IPS DF 6.9 (cell line): ENCODE data around the gene CXCR2.

ENCODE experiments used
- DNase-seq: peaks from one replicate; pipeline ENCODE4 v3.0.0-alpha.2; 2013; ENCODE audit warnings: low read depth, low spot score
- H3K27ac ChIP-seq: one replicate; pipeline ENCODE4 v1.5.1; 2013; ENCODE audit warnings: low read length, control low read depth
- H3K27me3 ChIP-seq: 2 replicates; pipeline ENCODE4 v1.6.1; 2013; ENCODE audit warnings: mild to moderate bottlenecking, low read length; ENCODE audit not compliant: control insufficient read depth, insufficient read depth
- H3K36me3 ChIP-seq: 2 replicates; pipeline ENCODE4 v1.6.1; 2013; ENCODE audit warnings: low read length; ENCODE audit not compliant: control insufficient read depth, insufficient read depth
- H3K4me1 ChIP-seq: 2 replicates; pipeline ENCODE4 v1.6.1; 2013; ENCODE audit warnings: low read length; ENCODE audit not compliant: control insufficient read depth, insufficient read depth
- H3K4me3 ChIP-seq: 2 replicates; pipeline ENCODE4 v1.5.1; 2013; ENCODE audit warnings: mild to moderate bottlenecking, low read length
- H3K9me3 ChIP-seq: 2 replicates; pipeline ENCODE4 v1.6.1; 2013; ENCODE audit warnings: low read length, inconsistent platforms; ENCODE audit not compliant: control insufficient read depth, insufficient read depth
- WGBS: extraction: QIAGEN DNeasy Blood & Tissue Kit; methylation state at CpG from one replicate; pipeline ENCODE4 v1.1.7; 2013; ENCODE audit warnings: mixed read lengths, missing lambda C conversion rate; ENCODE audit not compliant: insufficient read length, insufficient coverage; 5-methylcytosine and 5-hydroxymethylcytosine counted together

Gene CXCR2

DNA sequence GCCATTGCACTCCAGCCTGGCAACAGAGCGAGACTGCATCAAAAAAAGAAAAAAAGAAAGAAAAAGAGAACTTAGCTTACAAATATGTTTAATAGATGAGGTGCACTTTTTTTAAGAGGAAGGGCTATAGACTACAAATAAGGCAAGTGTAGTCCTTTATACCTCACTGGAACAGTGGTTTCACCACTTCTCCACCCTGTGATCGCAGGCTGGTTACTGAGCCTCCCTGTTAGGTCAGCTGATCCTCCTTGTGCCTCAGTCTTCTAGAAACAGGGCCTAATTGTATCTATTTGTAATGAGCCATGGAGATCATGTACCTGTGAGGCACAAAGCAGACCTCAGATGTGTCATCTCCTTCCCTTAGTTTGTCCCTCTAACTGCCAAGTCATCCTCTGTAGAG lies 4.5 kb downstream of the CXCR2 start:
- no CpG with 5 or more reads among the region's 2 CpGs for WGBS
- DNase-seq, result no peak

DNA sequence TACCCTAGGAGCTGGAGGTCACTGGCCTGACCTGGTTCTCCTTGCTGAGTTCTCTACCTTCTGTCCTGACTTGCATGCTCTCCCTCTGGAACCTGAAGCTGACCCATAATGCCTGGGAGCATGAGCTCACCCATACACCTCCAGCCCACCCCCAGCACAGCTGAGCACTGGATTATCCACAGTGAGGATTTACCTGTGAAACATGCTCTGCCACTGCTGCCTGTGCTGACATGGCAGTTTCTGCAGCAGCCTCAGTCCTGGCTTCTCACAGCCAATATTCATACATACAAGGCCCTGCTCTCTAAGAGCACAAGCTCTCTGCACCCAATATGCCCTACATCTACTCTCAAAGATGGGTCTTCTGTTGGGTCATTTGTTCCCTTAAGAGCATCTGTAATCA lies 5.0 kb downstream of the CXCR2 start:
- no peak for DNase-seq
- H3K4me1 ChIP-seq, result no peaks in the 10 kb centered on the region
- no peak overlapping the region for H3K4me3 ChIP-seq

More for the DNA sequence above, 4.5 kb downstream of the CXCR2 start:
- H3K4me3 ChIP-seq, result no peak overlapping the region
- no peaks in the 10 kb centered on the region for H3K36me3 ChIP-seq
- no peaks in the 10 kb centered on the region for H3K9me3 ChIP-seq
- no peak overlapping the region for H3K27ac ChIP-seq
- H3K4me1 ChIP-seq, result no peaks in the 10 kb centered on the region
- H3K27me3 ChIP-seq, result no peaks in the 10 kb centered on the region

DNA sequence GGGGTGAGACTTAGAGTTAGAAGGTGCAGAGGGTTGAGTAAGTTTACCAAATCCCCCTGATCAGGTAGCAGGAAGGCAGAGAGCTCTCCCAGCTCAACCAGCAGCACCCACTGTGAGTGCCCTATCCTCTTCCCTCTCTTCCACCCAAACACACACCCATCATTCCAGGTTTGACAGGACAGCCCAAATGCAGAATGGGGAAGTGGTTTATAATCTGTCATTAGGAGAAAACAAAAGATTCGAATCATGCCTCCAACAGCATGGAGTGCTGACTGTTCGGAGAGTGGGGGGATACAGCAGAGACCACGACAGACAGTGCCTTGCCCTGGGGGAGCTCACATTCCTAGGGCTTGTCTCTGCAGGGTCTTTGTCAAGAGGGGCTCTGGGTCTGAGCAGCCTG lies 11.7 kb downstream of the CXCR2 start:
- no peaks in the 10 kb centered on the region for H3K27me3 ChIP-seq
- no peaks in the 10 kb centered on the region for H3K9me3 ChIP-seq
- no peaks in the 10 kb centered on the region for H3K36me3 ChIP-seq
- no peak overlapping the region for H3K4me3 ChIP-seq
- DNase-seq, result no peak
- no CpG with 5 or more reads among the region's 3 CpGs for WGBS
- no peak overlapping the region for H3K27ac ChIP-seq
- H3K4me1 ChIP-seq, result no peaks in the 10 kb centered on the region

More for the DNA sequence above, 5.0 kb downstream of the CXCR2 start:
- H3K27ac ChIP-seq, result no peak overlapping the region
- H3K36me3 ChIP-seq, result no peaks in the 10 kb centered on the region
- no peaks in the 10 kb centered on the region for H3K27me3 ChIP-seq
- no peaks in the 10 kb centered on the region for H3K9me3 ChIP-seq

DNA sequence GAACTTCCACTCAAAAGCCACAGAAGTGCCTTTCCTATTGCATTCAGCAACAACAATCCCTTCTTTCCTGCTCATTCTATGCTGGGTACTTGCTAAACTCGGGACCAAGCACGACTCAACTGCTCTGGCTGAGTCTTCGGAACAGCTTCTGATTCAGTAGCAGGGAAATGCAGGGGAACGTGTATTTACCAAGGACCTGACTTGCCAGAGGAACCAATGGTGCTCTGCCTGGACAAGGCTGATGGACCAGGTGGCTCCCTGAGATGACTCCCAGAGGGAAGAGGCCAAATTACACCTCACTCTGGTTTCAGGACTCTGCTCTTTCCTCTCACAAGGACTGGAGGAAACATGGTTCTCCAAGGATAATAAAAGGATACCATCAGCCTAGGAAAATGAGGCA lies 12.2 kb downstream of the CXCR2 start:
- H3K4me1 ChIP-seq, result no peaks in the 10 kb centered on the region
- WGBS, result no CpG with 5 or more reads among the region's 4 CpGs
- no peak overlapping the region for H3K27ac ChIP-seq
- no peak for DNase-seq
- H3K4me3 ChIP-seq, result no peak overlapping the region
- no peaks in the 10 kb centered on the region for H3K36me3 ChIP-seq
- H3K27me3 ChIP-seq, result no peaks in the 10 kb centered on the region
- H3K9me3 ChIP-seq, result no peaks in the 10 kb centered on the region

DNA sequence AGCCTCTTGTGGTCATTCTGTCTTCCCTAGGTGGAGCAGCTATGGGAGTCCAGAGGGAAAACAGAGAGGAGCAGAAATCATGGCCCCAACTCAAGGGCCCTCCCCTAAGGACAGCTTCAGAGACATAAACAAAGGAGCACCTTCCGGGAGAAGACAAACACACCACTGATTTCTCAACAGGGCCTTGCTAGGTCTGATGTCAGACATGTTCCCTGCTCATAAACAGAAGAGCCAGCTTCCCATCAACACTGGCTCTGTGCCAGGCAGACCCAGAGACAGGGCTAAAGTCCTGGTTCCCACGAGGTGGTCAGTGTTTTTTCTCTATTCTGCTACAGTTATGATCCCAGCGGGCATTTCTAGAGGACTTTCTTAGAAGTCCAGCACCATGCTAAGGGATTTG lies 19.3 kb downstream of the CXCR2 start:
- no peaks in the 10 kb centered on the region for H3K27me3 ChIP-seq
- no peak overlapping the region for H3K4me3 ChIP-seq
- no peak for DNase-seq
- WGBS, result no CpG with 5 or more reads among the region's 3 CpGs
- no peaks in the 10 kb centered on the region for H3K36me3 ChIP-seq
- peaks cover 2% of the 10 kb centered on the region for H3K9me3 ChIP-seq
- no peak overlapping the region for H3K27ac ChIP-seq
- H3K4me1 ChIP-seq, result no peaks in the 10 kb centered on the region

DNA sequence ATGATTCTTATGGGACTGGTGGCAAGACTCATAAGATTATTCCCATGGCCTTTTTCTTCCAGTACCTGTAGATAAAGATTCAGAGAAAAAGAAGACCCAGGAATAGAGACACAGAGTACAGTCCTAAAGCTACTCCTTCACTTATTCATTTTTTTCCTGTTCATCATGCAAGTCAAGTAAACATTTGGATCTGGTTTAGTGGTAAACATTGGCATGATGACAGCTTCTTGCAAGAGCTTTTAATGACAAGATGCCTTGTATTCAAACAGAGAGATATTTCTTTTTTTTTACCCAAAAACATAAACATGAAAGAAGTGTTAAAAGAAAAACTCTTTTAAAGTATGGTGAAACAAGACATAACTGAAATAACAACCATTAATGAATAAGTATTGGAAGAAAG lies 20.2 kb downstream of the CXCR2 start:
- H3K4me1 ChIP-seq, result no peaks in the 10 kb centered on the region
- no peak for DNase-seq
- H3K27ac ChIP-seq, result no peak overlapping the region
- H3K4me3 ChIP-seq, result no peak overlapping the region
- H3K36me3 ChIP-seq, result no peaks in the 10 kb centered on the region
- peaks cover 2% of the 10 kb centered on the region for H3K9me3 ChIP-seq
- no peaks in the 10 kb centered on the region for H3K27me3 ChIP-seq

DNA sequence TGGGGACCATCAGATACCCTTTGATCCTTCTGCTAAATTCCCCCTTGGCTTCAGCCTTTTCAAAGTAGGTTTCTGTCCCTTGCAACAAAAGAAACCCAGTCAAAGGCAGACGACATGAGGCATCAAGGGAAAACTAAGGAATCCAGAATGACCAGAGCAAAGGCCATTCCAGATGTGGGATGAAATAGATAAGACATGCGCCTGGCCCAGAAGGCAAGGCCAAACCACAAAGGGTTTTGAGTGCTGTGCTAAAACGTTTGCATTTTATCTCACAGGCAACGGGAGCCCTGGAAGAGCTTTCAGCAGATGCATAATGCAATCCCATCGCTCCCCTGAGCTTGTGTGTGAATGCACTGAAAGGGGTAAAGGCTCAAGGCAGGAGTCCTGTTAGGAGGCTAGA lies 23.3 kb downstream of the CXCR2 start:
- no peak for DNase-seq
- peaks cover 2% of the 10 kb centered on the region for H3K9me3 ChIP-seq
- H3K36me3 ChIP-seq, result no peaks in the 10 kb centered on the region
- no peak overlapping the region for H3K27ac ChIP-seq
- H3K4me3 ChIP-seq, result no peak overlapping the region
- no peaks in the 10 kb centered on the region for H3K27me3 ChIP-seq
- no peaks in the 10 kb centered on the region for H3K4me1 ChIP-seq
- WGBS, result no CpG with 5 or more reads among the region's 5 CpGs

DNA sequence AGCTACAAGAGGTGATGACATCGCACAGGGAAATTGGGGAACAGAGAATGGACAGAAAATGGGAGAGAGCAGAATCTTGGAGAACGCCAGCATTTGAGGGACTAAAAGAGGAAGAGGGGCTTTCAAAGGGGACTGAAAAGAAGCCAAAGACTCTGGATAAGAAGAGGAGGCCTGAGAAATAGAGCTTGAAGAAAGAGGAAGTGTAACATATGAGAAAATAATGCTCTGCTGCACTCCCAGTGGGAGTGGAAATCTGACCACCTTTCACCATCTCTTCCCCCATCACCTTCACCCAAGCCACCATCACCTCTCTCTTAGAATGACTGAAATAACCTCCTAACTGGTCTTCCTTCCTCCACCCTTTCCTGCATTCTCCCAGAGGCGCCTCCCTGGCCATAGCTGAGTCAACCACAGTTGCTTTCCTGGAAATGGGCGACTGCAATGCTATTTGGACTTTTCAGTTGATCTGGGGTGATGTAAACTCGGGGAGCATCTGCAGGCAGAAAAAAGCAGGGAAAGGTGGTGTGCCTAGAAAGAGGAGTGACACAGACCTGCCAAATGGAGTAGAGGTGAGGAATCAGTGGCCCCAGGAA lies 24.1 kb downstream of the CXCR2 start:
- Histone ChIP-seq H3K36me3 (no peaks in the 10 kb centered on the region), H3K4me3 (no peak overlapping the region), H3K4me1 (no peaks in the 10 kb centered on the region), H3K9me3 (peaks cover 2% of the 10 kb centered on the region), H3K27me3 (no peaks in the 10 kb centered on the region), H3K27ac (no peak overlapping the region)
- no peak for DNase-seq
- WGBS, result no CpG with 5 or more reads among the region's 5 CpGs

DNA sequence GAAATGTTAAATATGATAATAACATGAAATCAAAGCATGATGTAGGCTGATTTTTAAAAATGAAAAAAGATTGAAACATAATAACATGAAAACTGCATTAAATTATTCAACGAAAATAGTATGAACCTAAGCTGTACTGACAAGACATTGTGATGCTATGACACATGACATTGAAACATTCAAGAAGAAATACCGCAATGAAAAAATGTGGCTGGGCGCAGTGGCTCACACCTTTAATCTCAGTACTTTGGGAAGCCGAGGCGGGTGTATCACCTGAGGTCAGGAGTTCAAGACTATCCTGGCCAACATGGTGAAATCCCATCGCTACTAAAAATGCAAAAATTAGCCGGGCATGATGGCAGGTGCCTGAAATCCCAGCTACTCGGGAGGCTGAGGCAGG lies 26.3 kb downstream of the CXCR2 start:
- no peak overlapping the region for H3K27ac ChIP-seq
- no peaks in the 10 kb centered on the region for H3K27me3 ChIP-seq
- H3K36me3 ChIP-seq, result no peaks in the 10 kb centered on the region
- no CpG with 5 or more reads among the region's 8 CpGs for WGBS
- H3K4me1 ChIP-seq, result no peaks in the 10 kb centered on the region
- no peaks in the 10 kb centered on the region for H3K9me3 ChIP-seq
- H3K4me3 ChIP-seq, result no peak overlapping the region
- no peak for DNase-seq

DNA sequence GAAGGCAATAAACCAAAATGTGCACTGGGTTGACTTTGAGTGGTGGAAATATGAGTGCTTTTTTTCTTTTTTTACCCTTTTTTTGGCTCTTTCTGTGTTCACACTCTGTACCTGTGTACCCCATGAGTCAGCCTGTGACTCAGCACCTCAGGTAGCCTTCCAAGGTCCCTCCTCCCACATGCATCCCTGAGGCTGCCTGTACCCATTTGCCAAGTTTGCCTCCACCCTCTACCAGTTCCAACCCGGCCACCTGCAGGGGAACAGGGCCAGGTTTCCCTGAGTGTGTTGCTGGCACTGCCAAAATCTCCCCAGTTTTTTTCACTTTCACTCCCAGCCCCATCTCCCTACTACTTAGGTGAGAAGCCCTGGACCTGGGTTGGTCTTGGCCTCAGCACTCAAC lies 26.9 kb downstream of the CXCR2 start:
- Histone ChIP-seq H3K36me3 (no peaks in the 10 kb centered on the region), H3K4me1 (no peaks in the 10 kb centered on the region), H3K27ac (no peak overlapping the region), H3K27me3 (no peaks in the 10 kb centered on the region), H3K9me3 (no peaks in the 10 kb centered on the region), H3K4me3 (no peak overlapping the region)
- WGBS, result no CpG with 5 or more reads among the region's 1 CpG
- DNase-seq, result no peak

DNA sequence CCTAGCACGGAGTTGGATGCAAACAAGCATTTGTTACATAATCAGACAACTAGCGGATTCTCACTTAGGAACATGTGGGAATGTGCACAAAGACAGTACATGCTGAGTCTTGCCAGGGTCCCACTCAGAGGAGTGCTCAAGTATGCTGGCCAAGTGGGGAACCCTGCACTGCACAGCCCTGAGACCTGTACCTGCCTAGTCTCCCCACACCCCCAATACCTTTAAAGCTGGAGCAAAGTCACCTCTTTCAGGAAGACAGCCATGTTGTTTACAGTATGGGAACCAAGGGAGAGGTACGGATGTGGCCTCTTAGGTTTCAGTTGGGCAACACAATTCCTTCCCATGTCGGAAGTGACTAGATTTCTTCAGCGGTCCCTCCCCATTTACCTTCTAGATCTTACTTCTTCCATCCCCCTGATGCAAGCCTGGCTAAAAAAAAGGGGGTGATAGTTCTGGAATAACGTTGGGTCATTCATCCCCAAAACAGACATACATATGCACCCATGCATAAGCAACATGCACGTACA lies 30.2 kb downstream of the CXCR2 start:
- no peak overlapping the region for H3K4me3 ChIP-seq
- DNase-seq, result no peak
- H3K27me3 ChIP-seq, result no peaks in the 10 kb centered on the region
- no peak overlapping the region for H3K27ac ChIP-seq
- no peaks in the 10 kb centered on the region for H3K9me3 ChIP-seq
- no peaks in the 10 kb centered on the region for H3K36me3 ChIP-seq
- WGBS, result no CpG with 5 or more reads among the region's 7 CpGs
- no peaks in the 10 kb centered on the region for H3K4me1 ChIP-seq
